Upper lobe of right lung (tissue), 1 donor: ENCODE measurements around the gene CAMTA1. TPM values are rescaled to one million over a fixed set of nuclear protein-coding genes. Genes with fewer than 3 reads are reported as not detected.
A peak's percentile ranks its signal among the peaks of the same experiment; 100 is the strongest.

Experiments
- ATAC-seq: fragments of 200-7000 bp; cut with Tn5 transposase; one replicate; pipeline ENCODE4 v1.9.1; 2020; ENCODE audit warnings: mild to moderate bottlenecking, moderate library complexity
- DNase-seq: peaks from one replicate; pipeline ENCODE4 v3.0.0-alpha.2; 2020
- H3K27ac ChIP-seq: fragments of 200-600 bp; one replicate; pipeline ENCODE4 v1.8.0; 2022
- H3K27me3 ChIP-seq: fragments of 200-600 bp; one replicate; pipeline ENCODE4 v1.8.0; 2022; ENCODE audit warnings: mild to moderate bottlenecking
- H3K36me3 ChIP-seq: fragments of 200-600 bp; one replicate; pipeline ENCODE4 v1.8.0; 2022
- H3K4me1 ChIP-seq: fragments of 200-600 bp; one replicate; pipeline ENCODE4 v1.8.0; 2022
- H3K4me3 ChIP-seq: fragments of 200-600 bp; one replicate; pipeline ENCODE4 v1.8.0; 2022; ENCODE audit warnings: mild to moderate bottlenecking
- H3K9me3 ChIP-seq: fragments of 200-600 bp; one replicate; pipeline ENCODE4 v1.8.0; 2022
- intact Hi-C: fragments of 100-400 bp; cut with DNase I; formaldehyde crosslinking; loops from one replicate; pipeline ENCODE4 v1.11.0; 2022
- total RNA-seq: library from RNA; stranded (reverse); fragmentation: NEBNext Ultra II Directional; extraction: Animal tissue kit (Norgen Biotek cat#: 25700); gene quantifications from one replicate; pipeline ENCODE4 v1.2.1, GENCODE V29; 2021
- TF ChIP-seq, protein P1 (sequence below): fragments of 200-600 bp; IDR thresholded peaks from one replicate; pipeline ENCODE4 v1.8.0; 2022; ENCODE audit warnings: antibody characterized with exemption
- donor health status: DM: no; HTN: yes; CAD: no; lungs with severe emphysema.

The CAMTA1 gene
- total RNA-seq, 1 donor from 2014 or later, result 63.4 TPM

GRCh38 chr1:7616076-7616832 lies 831.0 kb downstream of the CAMTA1 start:
- DNase-seq, result peak; percentile 70
- ATAC-seq, result peak; percentile 68
- Histone ChIP-seq H3K36me3 (no peaks in the 10 kb centered on the region), H3K9me3 (no peaks in the 10 kb centered on the region), H3K4me1 (peaks cover 4% of the 10 kb centered on the region), H3K4me3 (no peak overlapping the region), H3K27me3 (peaks cover 4% of the 10 kb centered on the region), H3K27ac (no peak overlapping the region)
- intact Hi-C loops, result no loop called here
- TF ChIP-seq, protein P1, sequence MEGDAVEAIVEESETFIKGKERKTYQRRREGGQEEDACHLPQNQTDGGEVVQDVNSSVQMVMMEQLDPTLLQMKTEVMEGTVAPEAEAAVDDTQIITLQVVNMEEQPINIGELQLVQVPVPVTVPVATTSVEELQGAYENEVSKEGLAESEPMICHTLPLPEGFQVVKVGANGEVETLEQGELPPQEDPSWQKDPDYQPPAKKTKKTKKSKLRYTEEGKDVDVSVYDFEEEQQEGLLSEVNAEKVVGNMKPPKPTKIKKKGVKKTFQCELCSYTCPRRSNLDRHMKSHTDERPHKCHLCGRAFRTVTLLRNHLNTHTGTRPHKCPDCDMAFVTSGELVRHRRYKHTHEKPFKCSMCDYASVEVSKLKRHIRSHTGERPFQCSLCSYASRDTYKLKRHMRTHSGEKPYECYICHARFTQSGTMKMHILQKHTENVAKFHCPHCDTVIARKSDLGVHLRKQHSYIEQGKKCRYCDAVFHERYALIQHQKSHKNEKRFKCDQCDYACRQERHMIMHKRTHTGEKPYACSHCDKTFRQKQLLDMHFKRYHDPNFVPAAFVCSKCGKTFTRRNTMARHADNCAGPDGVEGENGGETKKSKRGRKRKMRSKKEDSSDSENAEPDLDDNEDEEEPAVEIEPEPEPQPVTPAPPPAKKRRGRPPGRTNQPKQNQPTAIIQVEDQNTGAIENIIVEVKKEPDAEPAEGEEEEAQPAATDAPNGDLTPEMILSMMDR, result no peak

GRCh38 chr1:7616953-7617352 lies 831.7 kb downstream of the CAMTA1 start:
- intact Hi-C loops, result no loop called here
- Histone ChIP-seq H3K4me1 (peaks cover 4% of the 10 kb centered on the region), H3K4me3 (no peak overlapping the region), H3K27ac (no peak overlapping the region), H3K36me3 (no peaks in the 10 kb centered on the region), H3K9me3 (no peaks in the 10 kb centered on the region), H3K27me3 (peaks cover 4% of the 10 kb centered on the region)
- ATAC-seq (no peak), DNase-seq (peak; percentile 25)
- TF ChIP-seq, protein P1, result no peak

- Histone ChIP-seq H3K4me3 (no peak overlapping the region), H3K27me3 (peaks cover 3% of the 10 kb centered on the region), H3K36me3 (no peaks in the 10 kb centered on the region), H3K27ac (no peak overlapping the region), H3K4me1 (peaks cover 4% of the 10 kb centered on the region), H3K9me3 (no peaks in the 10 kb centered on the region)
- ATAC-seq, result no peak
- TF ChIP-seq, protein P1, result no peak
- DNase-seq, result peak; percentile 32
- intact Hi-C loops, result no loop called here
Measured at GRCh38 chr1:7617826-7618225, 832.6 kb downstream of the CAMTA1 start.

DNA sequence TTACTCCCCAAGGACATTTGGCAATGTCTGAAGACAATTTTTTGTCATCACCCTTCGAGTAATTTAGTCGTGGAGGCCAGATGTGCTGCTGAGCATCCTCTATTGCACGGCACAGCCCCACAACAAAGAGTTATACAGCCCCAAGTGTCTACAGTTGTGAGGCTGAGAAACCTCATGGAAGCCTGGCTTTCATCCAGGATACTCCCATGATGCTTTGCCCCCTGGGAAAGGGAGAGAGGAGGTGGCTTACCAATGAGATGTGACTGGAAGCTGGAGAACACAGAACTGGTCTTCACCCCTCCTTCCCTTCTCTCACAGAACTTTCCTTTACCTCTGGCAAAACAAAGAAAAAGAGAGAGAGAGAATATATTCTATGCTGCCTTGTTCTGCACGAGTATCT lies 834.9 kb downstream of the CAMTA1 start:
- DNase-seq (no peak), ATAC-seq (no peak)
- Histone ChIP-seq H3K27ac (no peak overlapping the region), H3K36me3 (no peaks in the 10 kb centered on the region), H3K4me3 (no peak overlapping the region), H3K4me1 (peaks cover 4% of the 10 kb centered on the region), H3K27me3 (no peaks in the 10 kb centered on the region), H3K9me3 (no peaks in the 10 kb centered on the region)
- intact Hi-C loops, result no loop called here
- TF ChIP-seq, protein P1, result no peak

GRCh38 chr1:7621334-7622219 lies 836.3 kb downstream of the CAMTA1 start:
- Histone ChIP-seq H3K36me3 (no peaks in the 10 kb centered on the region), H3K9me3 (no peaks in the 10 kb centered on the region), H3K4me1 (no peaks in the 10 kb centered on the region), H3K27me3 (no peaks in the 10 kb centered on the region), H3K4me3 (no peak overlapping the region), H3K27ac (no peak overlapping the region)
- DNase-seq (peak; percentile 48), ATAC-seq (no peak)
- intact Hi-C loops, result no loop called here
- TF ChIP-seq, protein P1, result no peak
